ENCODE data around the gene TRABD2A.

The TRABD2A gene

GRCh38 chr2:84839851-84840250 is 41.0 kb downstream of the TRABD2A start:
- Histone ChIP-seq H3K4me2 (ENCODE audit: low read depth, low read length, poor library complexity, severe bottlenecking) (no peak overlapping the region), H3K9me3 (ENCODE audit: insufficient read depth, low read length) (no peaks in the 10 kb centered on the region), H3K9me2 (replicated peaks; ENCODE audit: insufficient read depth, low read length) (no peaks in the 10 kb centered on the region), H3K36me3 (ENCODE audit: low read length) (no peaks in the 10 kb centered on the region), H4K20me1 (ENCODE audit: low read depth, low read length) (no peaks in the 10 kb centered on the region), H3F3A (ENCODE audit: insufficient read depth) (no peaks in the 10 kb centered on the region), H2AFZ (ENCODE audit: low read depth, low read length, severe bottlenecking) (no peak overlapping the region), H3K9ac (ENCODE audit: low read length) (no peak overlapping the region), H3K4me3 (ENCODE audit: insufficient read depth, low read length, poor library complexity, severe bottlenecking) (no peak overlapping the region), H3K27me3 (ENCODE audit: low read length) (no peaks in the 10 kb centered on the region), H3K27ac (ENCODE audit: low read depth, low read length) (no peak overlapping the region), H3K79me2 (ENCODE audit: insufficient read depth, low read length) (no peaks in the 10 kb centered on the region)
- no peak for TF ChIP-seq CTCF (IDR thresholded peaks at IDR 0.05; ENCODE audit: insufficient read depth, low read length, poor library complexity, severe bottlenecking)
- TF ChIP-seq EZH2phosphoT487 (conservative IDR thresholded peaks at IDR 0.05; ENCODE audit: low read length) = no peak

DNA sequence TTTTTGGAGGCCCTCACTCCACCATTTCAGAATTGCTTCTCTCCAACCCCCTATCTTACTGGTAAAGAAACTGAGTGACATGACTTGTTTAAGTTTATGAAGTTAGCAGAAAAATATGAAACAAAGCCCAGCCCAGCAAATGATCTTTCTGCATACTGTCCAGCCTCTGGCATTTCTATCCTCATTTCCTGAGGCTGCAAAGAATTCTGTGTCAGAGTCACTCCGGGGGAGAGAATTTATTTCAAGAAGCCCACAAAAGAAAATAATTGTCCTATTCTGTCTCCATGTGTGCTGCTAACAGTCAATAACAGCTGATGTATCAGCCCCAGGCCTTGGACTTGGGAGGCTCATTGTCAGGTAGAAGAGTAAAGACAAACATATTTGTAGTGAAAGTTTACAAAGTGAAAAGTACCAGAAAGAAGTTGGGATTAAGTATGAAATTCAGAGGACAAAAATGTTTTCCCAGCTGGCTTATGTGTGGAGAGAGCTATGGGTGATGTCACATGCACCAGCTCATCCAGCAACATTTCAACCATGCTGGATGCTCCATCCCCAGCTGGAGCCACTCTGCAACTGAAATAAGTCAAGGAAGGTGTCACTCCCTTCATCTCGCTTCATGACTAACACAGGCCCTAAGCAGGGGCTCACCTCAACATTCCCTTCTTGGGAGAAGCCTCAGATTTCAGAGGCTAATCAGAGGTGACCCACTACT is 42.3 kb downstream of the TRABD2A start:
- Histone ChIP-seq H3K4me2 (ENCODE audit: low read depth, low read length, poor library complexity, severe bottlenecking) (no peak overlapping the region), H3K4me3 (ENCODE audit: insufficient read depth, low read length, poor library complexity, severe bottlenecking) (no peak overlapping the region), H4K20me1 (ENCODE audit: low read depth, low read length) (no peaks in the 10 kb centered on the region), H3K27me3 (ENCODE audit: low read length) (no peaks in the 10 kb centered on the region), H3K79me2 (ENCODE audit: insufficient read depth, low read length) (no peaks in the 10 kb centered on the region), H3K9me3 (ENCODE audit: insufficient read depth, low read length) (no peaks in the 10 kb centered on the region), H3F3A (ENCODE audit: insufficient read depth) (no peaks in the 10 kb centered on the region), H2AFZ (ENCODE audit: low read depth, low read length, severe bottlenecking) (no peak overlapping the region), H3K9ac (ENCODE audit: low read length) (no peak overlapping the region), H3K9me2 (replicated peaks; ENCODE audit: insufficient read depth, low read length) (no peaks in the 10 kb centered on the region), H3K36me3 (ENCODE audit: low read length) (no peaks in the 10 kb centered on the region), H3K27ac (ENCODE audit: low read depth, low read length) (no peak overlapping the region)
- TF ChIP-seq CTCF (IDR thresholded peaks at IDR 0.05; ENCODE audit: insufficient read depth, low read length, poor library complexity, severe bottlenecking) (no peak), EZH2phosphoT487 (conservative IDR thresholded peaks at IDR 0.05; ENCODE audit: low read length) (no peak)

GRCh38 chr2:84836215-84836614 is 44.7 kb downstream of the TRABD2A start:
- Histone ChIP-seq H3K9ac (ENCODE audit: low read length) (no peak overlapping the region), H3K9me3 (ENCODE audit: insufficient read depth, low read length) (no peaks in the 10 kb centered on the region), H3K4me3 (ENCODE audit: insufficient read depth, low read length, poor library complexity, severe bottlenecking) (no peak overlapping the region), H3K9me2 (replicated peaks; ENCODE audit: insufficient read depth, low read length) (no peaks in the 10 kb centered on the region), H3K27ac (ENCODE audit: low read depth, low read length) (no peak overlapping the region), H3K36me3 (ENCODE audit: low read length) (no peaks in the 10 kb centered on the region), H3K79me2 (ENCODE audit: insufficient read depth, low read length) (no peaks in the 10 kb centered on the region), H3K4me2 (ENCODE audit: low read depth, low read length, poor library complexity, severe bottlenecking) (no peak overlapping the region), H3K27me3 (ENCODE audit: low read length) (no peaks in the 10 kb centered on the region), H2AFZ (ENCODE audit: low read depth, low read length, severe bottlenecking) (no peak overlapping the region), H4K20me1 (ENCODE audit: low read depth, low read length) (no peaks in the 10 kb centered on the region), H3F3A (ENCODE audit: insufficient read depth) (no peaks in the 10 kb centered on the region)
- no peak for TF ChIP-seq EZH2phosphoT487 (conservative IDR thresholded peaks at IDR 0.05; ENCODE audit: low read length)
- no peak for TF ChIP-seq CTCF (IDR thresholded peaks at IDR 0.05; ENCODE audit: insufficient read depth, low read length, poor library complexity, severe bottlenecking)
